Measurements from ENCODE around the gene CTAGE15.
"Not testable (repeated sequence)": the region's sequence is repeated elsewhere in the genome, so short reads cannot be mapped to it uniquely, and the experiment has no call there.

CTAGE15 gene

DNA sequence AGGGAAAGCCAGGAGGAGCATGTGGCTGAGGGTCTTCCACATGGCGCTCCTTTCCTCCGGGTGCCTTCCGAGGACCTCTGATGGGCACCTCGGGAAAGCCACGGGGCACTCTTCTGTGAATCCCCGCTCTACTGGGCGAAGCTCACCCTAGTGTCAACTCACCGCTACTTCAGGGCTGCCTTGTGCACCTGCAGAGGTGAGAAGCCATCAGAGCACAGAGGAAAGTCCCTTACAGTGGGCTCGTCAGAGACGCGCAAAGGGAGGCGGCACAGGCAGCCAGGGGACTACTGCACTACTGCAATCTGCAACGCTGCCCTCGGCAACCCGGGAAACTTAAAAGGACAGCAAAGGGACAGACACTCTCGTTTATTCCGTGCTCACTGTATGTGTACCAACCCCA is 50.5 kb downstream of the CTAGE15 start:
- not testable (repeated sequence) for DNase-seq (ENCODE audit: low read depth)
